Nephron (organoid): Measurements from ENCODE around the gene PLAC1.
A peak's percentile ranks its signal among the peaks of the same experiment; 100 is the strongest.

Experiments used
- H3K27ac Mint-ChIP-seq, 3 experiments: 2 replicates each; pipeline ENCODE4 v1.8.0; 2020; ENCODE audit warnings: mixed read lengths in 3 of 3, mild to moderate bottlenecking in 2 of 3, moderate library complexity in 1 of 3
- H3K27me3 Mint-ChIP-seq: 2 replicates; pipeline ENCODE4 v1.8.0; 2021; ENCODE audit warnings: low read depth, mild to moderate bottlenecking, moderate library complexity, mixed read lengths
- H3K36me3 Mint-ChIP-seq: 2 replicates; pipeline ENCODE4 v1.8.0; 2020; ENCODE audit warnings: low read depth, mixed read lengths
- H3K4me1 Mint-ChIP-seq: 2 replicates; pipeline ENCODE4 v1.8.0; 2020; ENCODE audit warnings: mixed read lengths
- H3K4me3 Mint-ChIP-seq, 3 experiments: 2 replicates each; pipeline ENCODE4 v1.8.0; 2020; ENCODE audit warnings: mild to moderate bottlenecking in 3 of 3, mixed read lengths in 3 of 3, moderate library complexity in 2 of 3
- H3K9me3 Mint-ChIP-seq: 2 replicates; pipeline ENCODE4 v1.8.0; 2020; ENCODE audit warnings: mixed read lengths
- TF ChIP-seq, protein P1 (sequence below), 3 experiments: fragments of 200-600 bp; sonication (generic); IDR thresholded peaks; one replicate each; pipeline ENCODE4 v1.5.0; 2021; ENCODE audit warnings: antibody characterized with exemption in 3 of 3; ENCODE audit not compliant: unreplicated experiment in 3 of 3

Gene PLAC1

DNA sequence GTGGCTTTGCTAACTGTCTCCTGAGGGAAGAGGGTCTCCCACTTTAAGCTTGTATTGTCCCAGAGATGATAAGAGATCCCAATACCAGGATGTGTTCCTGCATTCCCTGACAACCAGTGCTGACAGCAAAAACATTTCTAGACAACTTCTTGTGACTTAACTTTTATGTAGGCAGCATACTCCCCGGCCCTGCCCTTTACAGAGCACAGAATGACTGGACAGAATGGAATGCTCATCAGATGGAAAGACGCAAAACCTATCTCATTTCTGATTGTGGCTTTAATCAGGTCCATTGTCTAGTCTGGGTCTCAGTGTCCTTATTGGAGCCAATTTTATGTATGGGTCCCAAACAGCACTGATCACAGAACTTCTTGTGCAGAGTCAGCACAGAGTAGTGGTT, 18.2 kb upstream of the PLAC1 start:
- H3K27ac Mint-ChIP-seq = peak overlapping the region; percentile 33 to 70 (median 45)
- H3K4me3 Mint-ChIP-seq = no peak overlapping the region
- TF ChIP-seq, protein P1, sequence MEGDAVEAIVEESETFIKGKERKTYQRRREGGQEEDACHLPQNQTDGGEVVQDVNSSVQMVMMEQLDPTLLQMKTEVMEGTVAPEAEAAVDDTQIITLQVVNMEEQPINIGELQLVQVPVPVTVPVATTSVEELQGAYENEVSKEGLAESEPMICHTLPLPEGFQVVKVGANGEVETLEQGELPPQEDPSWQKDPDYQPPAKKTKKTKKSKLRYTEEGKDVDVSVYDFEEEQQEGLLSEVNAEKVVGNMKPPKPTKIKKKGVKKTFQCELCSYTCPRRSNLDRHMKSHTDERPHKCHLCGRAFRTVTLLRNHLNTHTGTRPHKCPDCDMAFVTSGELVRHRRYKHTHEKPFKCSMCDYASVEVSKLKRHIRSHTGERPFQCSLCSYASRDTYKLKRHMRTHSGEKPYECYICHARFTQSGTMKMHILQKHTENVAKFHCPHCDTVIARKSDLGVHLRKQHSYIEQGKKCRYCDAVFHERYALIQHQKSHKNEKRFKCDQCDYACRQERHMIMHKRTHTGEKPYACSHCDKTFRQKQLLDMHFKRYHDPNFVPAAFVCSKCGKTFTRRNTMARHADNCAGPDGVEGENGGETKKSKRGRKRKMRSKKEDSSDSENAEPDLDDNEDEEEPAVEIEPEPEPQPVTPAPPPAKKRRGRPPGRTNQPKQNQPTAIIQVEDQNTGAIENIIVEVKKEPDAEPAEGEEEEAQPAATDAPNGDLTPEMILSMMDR (IDR thresholded peaks at IDR 0.05; ENCODE audit: unreplicated experiment in 3 of 3) = no peak
- H3K4me1 Mint-ChIP-seq = peaks cover 44% of the 10 kb centered on the region
- peaks cover 3% of the 10 kb centered on the region for H3K27me3 Mint-ChIP-seq
- H3K9me3 Mint-ChIP-seq = peaks cover 9% of the 10 kb centered on the region
- H3K36me3 Mint-ChIP-seq = no peaks in the 10 kb centered on the region

DNA sequence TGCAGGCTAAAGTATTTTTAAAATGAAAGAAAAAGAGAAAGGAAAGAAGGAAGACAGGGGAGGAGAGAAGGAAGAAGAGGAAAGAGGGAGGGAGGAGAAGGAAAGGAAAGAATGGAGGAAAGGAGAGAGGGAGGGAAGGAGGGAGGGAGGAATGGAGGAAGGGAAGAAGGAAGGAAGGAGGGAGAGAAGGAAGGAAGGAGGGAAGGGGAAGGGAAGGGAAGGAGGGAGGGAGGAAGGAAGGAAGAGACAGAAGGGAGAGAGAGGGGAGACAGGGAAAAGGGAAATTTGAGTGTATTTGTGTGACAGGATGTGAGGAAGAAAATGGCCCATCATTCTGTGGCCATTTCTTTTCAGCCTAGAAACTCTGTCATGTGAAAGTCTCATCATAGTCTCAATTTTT, 14.9 kb upstream of the PLAC1 start:
- Mint-ChIP-seq H3K4me3 (no peak overlapping the region), H3K36me3 (no peaks in the 10 kb centered on the region), H3K9me3 (peaks cover 9% of the 10 kb centered on the region), H3K4me1 (peaks cover 57% of the 10 kb centered on the region), H3K27me3 (peaks cover 2% of the 10 kb centered on the region), H3K27ac (peak overlapping the region; percentile 70 to 80 (median 75))
- TF ChIP-seq, protein P1 (IDR thresholded peaks at IDR 0.05; ENCODE audit: unreplicated experiment in 3 of 3) = no peak

DNA sequence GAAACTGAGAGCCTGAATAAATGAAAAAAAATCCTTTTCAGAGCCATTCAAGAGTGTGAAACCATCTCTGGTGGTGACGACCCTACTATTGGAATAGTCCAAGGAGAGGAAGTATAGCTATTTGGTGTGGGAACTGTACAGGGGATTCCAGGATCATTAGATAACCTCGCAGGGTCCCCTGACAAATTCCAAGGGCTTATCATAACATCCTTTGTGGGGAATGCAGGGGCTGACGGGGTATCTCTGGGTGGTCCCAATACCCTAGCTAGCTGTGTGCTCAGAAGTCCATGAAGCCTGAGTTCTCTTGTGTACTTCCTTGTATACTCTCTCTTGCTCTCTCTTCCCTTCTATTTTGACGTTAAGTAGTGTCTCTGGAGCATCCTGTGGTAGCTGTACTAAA, 13.8 kb upstream of the PLAC1 start:
- H3K27me3 Mint-ChIP-seq = no peaks in the 10 kb centered on the region
- H3K4me3 Mint-ChIP-seq = no peak overlapping the region
- H3K27ac Mint-ChIP-seq = peak overlapping the region; percentile 70 to 80 (median 76)
- H3K9me3 Mint-ChIP-seq = peaks cover 5% of the 10 kb centered on the region
- TF ChIP-seq, protein P1 (IDR thresholded peaks at IDR 0.05; ENCODE audit: unreplicated experiment in 3 of 3) = no peak
- H3K4me1 Mint-ChIP-seq = peaks cover 65% of the 10 kb centered on the region
- H3K36me3 Mint-ChIP-seq = no peaks in the 10 kb centered on the region

DNA sequence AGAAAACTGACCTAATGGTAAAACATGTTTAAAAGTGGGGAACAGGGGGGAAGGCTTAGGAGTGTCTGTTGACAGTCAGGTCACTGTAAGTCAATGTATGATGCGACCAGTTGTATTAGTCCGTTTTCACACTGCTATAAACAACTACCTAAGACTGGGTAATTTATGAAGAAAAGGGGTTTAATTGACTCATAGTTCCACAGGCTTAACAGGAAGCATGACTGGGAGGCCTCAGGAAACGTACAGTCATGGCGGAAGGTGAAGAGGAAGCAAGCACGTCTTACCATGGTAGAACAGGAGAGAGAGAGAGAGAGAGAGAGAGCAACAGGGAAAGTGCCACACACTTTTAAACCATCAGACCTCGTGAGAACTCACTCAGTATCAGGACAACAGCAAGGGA, 13.0 kb upstream of the PLAC1 start:
- TF ChIP-seq, protein P1 (IDR thresholded peaks at IDR 0.05; ENCODE audit: unreplicated experiment in 3 of 3) = no peak
- H3K4me3 Mint-ChIP-seq = no peak overlapping the region
- peaks cover 66% of the 10 kb centered on the region for H3K4me1 Mint-ChIP-seq
- H3K36me3 Mint-ChIP-seq = no peaks in the 10 kb centered on the region
- H3K27me3 Mint-ChIP-seq = no peaks in the 10 kb centered on the region
- peak overlapping the region; percentile 18 to 76 (median 70) for H3K27ac Mint-ChIP-seq
- H3K9me3 Mint-ChIP-seq = peaks cover 5% of the 10 kb centered on the region

DNA sequence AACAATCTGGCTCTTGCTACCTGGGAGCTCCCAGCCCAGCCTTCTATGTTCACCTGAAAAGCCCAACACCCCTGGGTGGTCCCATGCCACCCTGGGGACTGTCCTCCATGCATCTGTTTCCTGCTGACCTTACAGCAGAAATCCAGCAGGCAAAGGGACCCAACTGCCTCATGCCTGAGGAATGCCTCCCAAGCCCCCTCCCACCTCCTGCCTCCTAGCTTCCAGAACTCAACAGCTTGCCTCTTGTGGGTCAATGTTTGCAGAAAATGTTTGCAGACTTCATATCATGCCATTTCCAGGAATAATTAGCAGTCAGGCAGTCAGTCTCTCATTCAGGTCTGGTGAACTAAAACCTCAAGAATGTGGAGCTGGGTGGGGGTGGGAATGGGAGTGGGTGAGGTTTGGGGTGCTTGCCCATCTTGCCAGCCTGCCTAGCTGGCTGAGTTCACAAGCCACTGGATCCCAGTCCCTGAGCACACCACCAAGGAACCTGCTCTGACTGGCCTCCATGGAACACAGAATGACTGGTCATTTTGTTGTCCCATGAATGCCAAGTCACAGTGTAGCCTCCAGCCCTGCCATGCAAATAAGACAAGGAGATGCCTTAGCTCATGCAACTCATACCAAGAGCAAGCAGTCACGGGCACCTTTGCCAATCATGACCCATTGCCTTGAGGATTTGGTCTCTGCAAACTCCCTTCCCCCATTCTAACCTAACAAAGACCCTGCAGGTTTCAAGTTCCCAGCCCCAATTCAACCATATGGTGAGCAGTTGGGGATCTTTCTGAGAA, 12.1 kb upstream of the PLAC1 start:
- H3K4me3 Mint-ChIP-seq = no peak overlapping the region
- peak overlapping the region; percentile 49 to 76 (median 70) for H3K27ac Mint-ChIP-seq
- H3K36me3 Mint-ChIP-seq = no peaks in the 10 kb centered on the region
- peaks cover 5% of the 10 kb centered on the region for H3K9me3 Mint-ChIP-seq
- H3K4me1 Mint-ChIP-seq = peaks cover 70% of the 10 kb centered on the region
- no peaks in the 10 kb centered on the region for H3K27me3 Mint-ChIP-seq
- TF ChIP-seq, protein P1 (IDR thresholded peaks at IDR 0.05; ENCODE audit: unreplicated experiment in 3 of 3) = no peak
